Tibial nerve (tissue), 3 donors: ENCODE measurements around the gene RNF213.

Source experiments
- POLR2A ChIP-seq, 2 donors: fragments of 450-650 bp; IDR thresholded peaks; one replicate each; pipeline ENCODE4 v1.6.1; 2017; ENCODE audit warnings: antibody characterized with exemption in 2 of 2, mild to moderate bottlenecking in 2 of 2, moderate library complexity in 2 of 2
- TF ChIP-seq, protein P1 (sequence below), 5 experiments: fragments of 200-600 bp in 3 of 5; fragments of 450-650 bp in 2 of 5; sonication (generic) in 3 of 5; IDR thresholded peaks; one replicate each; pipeline ENCODE4 v1.5.1; 2016 to 2019; ENCODE audit warnings: antibody characterized with exemption in 5 of 5, mild to moderate bottlenecking in 3 of 5, moderate library complexity in 2 of 5

DNA sequence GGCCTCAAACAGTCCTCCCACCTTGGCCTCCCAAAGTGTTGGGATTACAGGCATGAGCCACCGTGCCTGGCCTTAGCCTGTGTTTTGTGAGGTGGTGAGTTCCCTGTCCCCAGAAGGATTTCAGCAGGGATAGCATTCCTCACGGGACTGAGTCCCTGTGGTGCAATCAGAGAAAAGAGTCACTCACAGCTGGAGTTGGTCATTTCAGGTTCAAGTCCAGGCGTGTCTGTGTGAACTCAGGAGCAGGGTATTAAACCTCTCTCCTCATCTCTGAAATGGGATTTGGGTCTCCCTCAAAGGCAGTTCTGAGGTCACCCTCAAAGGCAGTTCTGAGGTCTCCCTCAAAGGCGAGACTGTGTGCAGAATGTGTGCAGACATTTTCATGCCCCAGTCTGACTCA lies 187.1 kb downstream of the RNF213 start:
- TF ChIP-seq, protein P1, sequence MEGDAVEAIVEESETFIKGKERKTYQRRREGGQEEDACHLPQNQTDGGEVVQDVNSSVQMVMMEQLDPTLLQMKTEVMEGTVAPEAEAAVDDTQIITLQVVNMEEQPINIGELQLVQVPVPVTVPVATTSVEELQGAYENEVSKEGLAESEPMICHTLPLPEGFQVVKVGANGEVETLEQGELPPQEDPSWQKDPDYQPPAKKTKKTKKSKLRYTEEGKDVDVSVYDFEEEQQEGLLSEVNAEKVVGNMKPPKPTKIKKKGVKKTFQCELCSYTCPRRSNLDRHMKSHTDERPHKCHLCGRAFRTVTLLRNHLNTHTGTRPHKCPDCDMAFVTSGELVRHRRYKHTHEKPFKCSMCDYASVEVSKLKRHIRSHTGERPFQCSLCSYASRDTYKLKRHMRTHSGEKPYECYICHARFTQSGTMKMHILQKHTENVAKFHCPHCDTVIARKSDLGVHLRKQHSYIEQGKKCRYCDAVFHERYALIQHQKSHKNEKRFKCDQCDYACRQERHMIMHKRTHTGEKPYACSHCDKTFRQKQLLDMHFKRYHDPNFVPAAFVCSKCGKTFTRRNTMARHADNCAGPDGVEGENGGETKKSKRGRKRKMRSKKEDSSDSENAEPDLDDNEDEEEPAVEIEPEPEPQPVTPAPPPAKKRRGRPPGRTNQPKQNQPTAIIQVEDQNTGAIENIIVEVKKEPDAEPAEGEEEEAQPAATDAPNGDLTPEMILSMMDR (IDR thresholded peaks at IDR 0.05), result no peak
- TF ChIP-seq POLR2A (IDR thresholded peaks at IDR 0.05), result no peak
